Tibial nerve (tissue), 4 donors: ENCODE data around the gene NAPA. TPM values are rescaled to one million over a fixed set of nuclear protein-coding genes. Genes with fewer than 3 reads are reported as not detected.

Experiments
- DNase-seq, 2 donors: peaks; one replicate each; pipeline ENCODE4 v3.0.0-alpha.2; 2019; ENCODE audit warnings: low spot score in 2 of 2
- H3K27ac ChIP-seq, 4 donors: fragments of 200-600 bp; sonication (generic) in 3 of 4; one replicate each; pipeline ENCODE4 v1.5.1; 2017 to 2019; ENCODE audit warnings: mild to moderate bottlenecking in 1 of 4
- H3K27me3 ChIP-seq, 2 donors: fragments of 200-600 bp; sonication (generic) in 1 of 2; one replicate each; pipeline versions ENCODE4 v1.5.1 to v1.6.0; 2017 to 2019
- H3K36me3 ChIP-seq, 3 donors: fragments of 200-600 bp; sonication (generic); one replicate each; pipeline ENCODE4 v1.5.1; 2018 to 2019
- H3K4me1 ChIP-seq, 4 donors: fragments of 200-600 bp; sonication (generic) in 3 of 4; one replicate each; pipeline ENCODE4 v1.5.1; 2017 to 2019
- H3K4me3 ChIP-seq, 4 donors: fragments of 200-600 bp; sonication (generic) in 3 of 4; one replicate each; pipeline ENCODE4 v1.5.1; 2017 to 2019; ENCODE audit warnings: mild to moderate bottlenecking in 1 of 4, moderate library complexity in 1 of 4
- H3K9me3 ChIP-seq, 4 donors: fragments of 200-600 bp; sonication (generic) in 3 of 4; one replicate each; pipeline ENCODE4 v1.5.1; 2017 to 2019
- CTCF ChIP-seq, 5 experiments: fragments of 200-600 bp in 3 of 5; fragments of 450-650 bp in 2 of 5; sonication (generic) in 3 of 5; IDR thresholded peaks; one replicate each; pipeline ENCODE4 v1.5.1; 2016 to 2019; ENCODE audit warnings: antibody characterized with exemption in 5 of 5, mild to moderate bottlenecking in 3 of 5, moderate library complexity in 2 of 5
- EP300 ChIP-seq, 2 donors: sonication (generic); formaldehyde crosslinking; IDR thresholded peaks; one replicate each; pipeline ENCODE4 v1.6.1; 2017; ENCODE audit warnings: antibody characterized with exemption in 2 of 2, mild to moderate bottlenecking in 1 of 2
- POLR2A ChIP-seq, 2 donors: fragments of 450-650 bp; IDR thresholded peaks; one replicate each; pipeline ENCODE4 v1.6.1; 2017; ENCODE audit warnings: antibody characterized with exemption in 2 of 2, mild to moderate bottlenecking in 2 of 2, moderate library complexity in 2 of 2
- WGBS, 2 donors: methylation state at CpG; one replicate each; pipeline ENCODE4 v1.1.5; 2018; 5-methylcytosine and 5-hydroxymethylcytosine counted together
- total RNA-seq, 4 donors: library from RNA; depleted of rRNA; stranded (reverse); fragments of >200 nt; gene quantifications; one replicate each; pipeline ENCODE4 v1.1.0, GENCODE V29; 2016

NAPA gene
- total RNA-seq, 4 donors from 2014 or later, result 130 to 152 (median 138) TPM

GRCh38 chr19:47507924-47508553 lies 6.8 kb downstream of the NAPA start:
- 51 to 67% methylated on average over 2 to 11 of the region's 11 CpGs for WGBS, 2 donors
- H3K36me3 ChIP-seq, result peaks cover 0 to 25% (median 0%) of the 10 kb centered on the region in 3 donors

GRCh38 chr19:47507012-47507411 lies 7.9 kb downstream of the NAPA start:
- Histone ChIP-seq H3K27ac (peak overlapping the region in 2 of 4 donors; percentile 31 to 36), H3K9me3 (no peaks in the 10 kb centered on the region), H3K36me3 (peaks cover 0 to 33% (median 2%) of the 10 kb centered on the region in 3 donors), H3K27me3 (no peaks in the 10 kb centered on the region), H3K4me1 (peaks cover 0 to 61% (median 42%) of the 10 kb centered on the region in 4 donors), H3K4me3 (no peak overlapping the region)
- WGBS, 2 donors, result 60 to 70% methylated on average over 6 of the region's 6 CpGs
- TF ChIP-seq CTCF (IDR thresholded peaks at IDR 0.05) (no peak), POLR2A (IDR thresholded peaks at IDR 0.05) (no peak)
- DNase-seq, result no peak

More at GRCh38 chr19:47507924-47508553, 6.8 kb downstream of the NAPA start:
- Histone ChIP-seq H3K27ac (peak overlapping the region in 2 of 4 donors; percentile 31 to 46), H3K4me3 (no peak overlapping the region), H3K4me1 (peaks cover 0 to 72% (median 53%) of the 10 kb centered on the region in 4 donors), H3K27me3 (no peaks in the 10 kb centered on the region), H3K9me3 (no peaks in the 10 kb centered on the region)
- TF ChIP-seq POLR2A (IDR thresholded peaks at IDR 0.05), result no peak
- no peak for TF ChIP-seq EP300 (IDR thresholded peaks at IDR 0.05)
- TF ChIP-seq CTCF (IDR thresholded peaks at IDR 0.05), result no peak
- DNase-seq, result no peak

GRCh38 chr19:47506459-47506858 lies 8.4 kb downstream of the NAPA start:
- Histone ChIP-seq H3K9me3 (no peaks in the 10 kb centered on the region), H3K4me1 (peaks cover 0 to 58% (median 37%) of the 10 kb centered on the region in 4 donors), H3K4me3 (no peak overlapping the region), H3K36me3 (peaks cover 0 to 38% (median 2%) of the 10 kb centered on the region in 3 donors), H3K27ac (peak overlapping the region in 1 of 4 donors; percentile 31), H3K27me3 (no peaks in the 10 kb centered on the region)
- TF ChIP-seq EP300 (IDR thresholded peaks at IDR 0.05), result no peak
- DNase-seq, result no peak
- 67 to 100% methylated on average over 2 to 8 of the region's 8 CpGs for WGBS, 2 donors

- no peak for TF ChIP-seq POLR2A (IDR thresholded peaks at IDR 0.05)
- TF ChIP-seq CTCF (IDR thresholded peaks at IDR 0.05), result no peak
- TF ChIP-seq EP300 (IDR thresholded peaks at IDR 0.05), result no peak
- Histone ChIP-seq H3K27ac (no peak overlapping the region), H3K4me1 (peaks cover 0 to 57% (median 28%) of the 10 kb centered on the region in 4 donors), H3K36me3 (peaks cover 1 to 47% (median 2%) of the 10 kb centered on the region in 3 donors), H3K4me3 (no peak overlapping the region), H3K27me3 (no peaks in the 10 kb centered on the region), H3K9me3 (no peaks in the 10 kb centered on the region)
- DNase-seq, result no peak
- WGBS, 2 donors, result 92 to 97% methylated on average over 6 of the region's 6 CpGs
These were observed 9.4 kb downstream of the NAPA start for GRCh38 chr19:47505506-47505905.

GRCh38 chr19:47503826-47504150 lies 11.1 kb downstream of the NAPA start:
- no peaks in the 10 kb centered on the region for H3K27me3 ChIP-seq
- no peaks in the 10 kb centered on the region for H3K9me3 ChIP-seq
- WGBS, 2 donors, result 74 to 78% methylated on average over 5 of the region's 5 CpGs
- H3K4me3 ChIP-seq, result no peak overlapping the region
- peaks cover 0 to 40% (median 15%) of the 10 kb centered on the region in 4 donors for H3K4me1 ChIP-seq
- DNase-seq, result no peak
- TF ChIP-seq CTCF (IDR thresholded peaks at IDR 0.05) (no peak), EP300 (IDR thresholded peaks at IDR 0.05) (no peak), POLR2A (IDR thresholded peaks at IDR 0.05) (no peak)
- no peak overlapping the region for H3K27ac ChIP-seq
- peaks cover 2 to 64% (median 5%) of the 10 kb centered on the region in 3 donors for H3K36me3 ChIP-seq
